ENCODE results near the gene CHST15.

CHST15 gene

GRCh38 chr10:124079864-124080263 lies 13.5 kb downstream of the CHST15 start:
- Histone ChIP-seq H3K27ac (peak overlapping the region; percentile 30), H3K4me1 (ENCODE audit: control insufficient read depth in 1 of 2, insufficient read depth in 1 of 2, low read depth in 1 of 2, low read length in 1 of 2) (peaks cover 3 to 26% of the 10 kb centered on the region in 2 experiments), H3K4me3 (ENCODE audit: low read depth in 1 of 2, low read length in 1 of 2) (no peak overlapping the region), H3K27me3 (no peaks in the 10 kb centered on the region), H3K9me3 (no peaks in the 10 kb centered on the region), H3K36me3 (peaks cover 80% of the 10 kb centered on the region)
- TF ChIP-seq, protein P1, sequence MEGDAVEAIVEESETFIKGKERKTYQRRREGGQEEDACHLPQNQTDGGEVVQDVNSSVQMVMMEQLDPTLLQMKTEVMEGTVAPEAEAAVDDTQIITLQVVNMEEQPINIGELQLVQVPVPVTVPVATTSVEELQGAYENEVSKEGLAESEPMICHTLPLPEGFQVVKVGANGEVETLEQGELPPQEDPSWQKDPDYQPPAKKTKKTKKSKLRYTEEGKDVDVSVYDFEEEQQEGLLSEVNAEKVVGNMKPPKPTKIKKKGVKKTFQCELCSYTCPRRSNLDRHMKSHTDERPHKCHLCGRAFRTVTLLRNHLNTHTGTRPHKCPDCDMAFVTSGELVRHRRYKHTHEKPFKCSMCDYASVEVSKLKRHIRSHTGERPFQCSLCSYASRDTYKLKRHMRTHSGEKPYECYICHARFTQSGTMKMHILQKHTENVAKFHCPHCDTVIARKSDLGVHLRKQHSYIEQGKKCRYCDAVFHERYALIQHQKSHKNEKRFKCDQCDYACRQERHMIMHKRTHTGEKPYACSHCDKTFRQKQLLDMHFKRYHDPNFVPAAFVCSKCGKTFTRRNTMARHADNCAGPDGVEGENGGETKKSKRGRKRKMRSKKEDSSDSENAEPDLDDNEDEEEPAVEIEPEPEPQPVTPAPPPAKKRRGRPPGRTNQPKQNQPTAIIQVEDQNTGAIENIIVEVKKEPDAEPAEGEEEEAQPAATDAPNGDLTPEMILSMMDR (IDR thresholded peaks at IDR 0.05): no peak

DNA sequence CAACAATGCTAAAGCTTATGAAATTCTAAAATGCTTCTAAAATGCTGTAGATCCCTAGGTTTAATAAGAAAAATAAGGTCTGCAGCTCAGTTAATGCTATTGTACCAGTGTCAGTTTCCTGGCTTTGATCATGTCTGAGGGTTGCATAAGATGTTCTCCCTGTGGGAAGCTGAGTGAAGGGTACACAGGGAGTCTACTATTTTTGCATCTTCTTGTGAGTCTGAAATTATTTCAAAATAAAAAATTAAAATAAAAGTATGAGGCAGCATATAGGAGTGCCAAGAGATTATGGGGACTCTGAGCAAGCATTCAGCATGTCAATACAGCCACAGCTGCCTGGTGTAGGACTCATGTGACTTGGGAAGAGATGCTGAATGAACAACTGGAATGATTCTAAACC lies 14.7 kb downstream of the CHST15 start:
- Histone ChIP-seq H3K36me3 (peaks cover 68% of the 10 kb centered on the region), H3K27ac (no peak overlapping the region), H3K9me3 (no peaks in the 10 kb centered on the region), H3K4me3 (ENCODE audit: low read depth in 1 of 2, low read length in 1 of 2) (no peak overlapping the region), H3K4me1 (ENCODE audit: control insufficient read depth in 1 of 2, insufficient read depth in 1 of 2, low read depth in 1 of 2, low read length in 1 of 2) (peaks cover 14 to 26% of the 10 kb centered on the region in 2 experiments), H3K27me3 (no peaks in the 10 kb centered on the region)
- TF ChIP-seq, protein P1 (IDR thresholded peaks at IDR 0.05): no peak

DNA sequence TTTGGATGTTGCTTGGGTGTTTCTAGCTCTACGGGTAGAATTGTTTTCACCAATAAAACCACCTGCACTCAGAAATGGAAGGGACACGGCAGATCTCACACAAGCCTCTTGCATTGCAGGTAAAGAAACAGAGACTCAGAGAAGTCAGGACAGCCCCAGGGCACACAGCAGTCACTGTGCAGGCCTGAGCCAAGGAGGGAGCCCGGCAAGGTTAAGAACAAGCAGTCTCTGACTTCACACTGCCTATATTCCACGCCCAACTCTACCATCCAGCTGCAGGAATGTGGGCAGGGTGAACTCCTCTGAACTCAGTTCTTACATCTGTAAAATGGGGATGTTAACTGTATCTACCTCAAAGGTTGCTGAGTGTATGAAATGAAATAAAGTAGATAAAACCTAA lies 15.4 kb downstream of the CHST15 start:
- TF ChIP-seq, protein P1 (IDR thresholded peaks at IDR 0.05): no peak
- Histone ChIP-seq H3K36me3 (peaks cover 61% of the 10 kb centered on the region), H3K27me3 (no peaks in the 10 kb centered on the region), H3K27ac (no peak overlapping the region), H3K9me3 (no peaks in the 10 kb centered on the region), H3K4me3 (ENCODE audit: low read depth in 1 of 2, low read length in 1 of 2) (no peak overlapping the region), H3K4me1 (ENCODE audit: control insufficient read depth in 1 of 2, insufficient read depth in 1 of 2, low read depth in 1 of 2, low read length in 1 of 2) (peaks cover 16 to 27% of the 10 kb centered on the region in 2 experiments)

GRCh38 chr10:124077208-124077993 lies 16.0 kb downstream of the CHST15 start:
- Histone ChIP-seq H3K4me3 (ENCODE audit: low read depth in 1 of 2, low read length in 1 of 2) (no peak overlapping the region), H3K36me3 (peaks cover 55% of the 10 kb centered on the region), H3K4me1 (ENCODE audit: control insufficient read depth in 1 of 2, insufficient read depth in 1 of 2, low read depth in 1 of 2, low read length in 1 of 2) (peaks cover 20 to 29% of the 10 kb centered on the region in 2 experiments), H3K27ac (peak overlapping the region; percentile 23), H3K27me3 (no peaks in the 10 kb centered on the region), H3K9me3 (no peaks in the 10 kb centered on the region)
- TF ChIP-seq, protein P1 (IDR thresholded peaks at IDR 0.05): no peak

GRCh38 chr10:124076148-124076733 lies 17.2 kb downstream of the CHST15 start:
- TF ChIP-seq, protein P1 (IDR thresholded peaks at IDR 0.05): no peak
- no peak overlapping the region for H3K4me3 ChIP-seq (ENCODE audit: low read depth in 1 of 2, low read length in 1 of 2)

More at GRCh38 chr10:124076148-124076733, 17.2 kb downstream of the CHST15 start:
- H3K9me3 ChIP-seq: no peaks in the 10 kb centered on the region
- peaks cover 1% of the 10 kb centered on the region for H3K27me3 ChIP-seq
- peak overlapping the region; percentile 65 for H3K27ac ChIP-seq
- H3K36me3 ChIP-seq: peaks cover 47% of the 10 kb centered on the region
- H3K4me1 ChIP-seq (ENCODE audit: control insufficient read depth in 1 of 2, insufficient read depth in 1 of 2, low read depth in 1 of 2, low read length in 1 of 2): peaks cover 32 to 37% of the 10 kb centered on the region in 2 experiments
